Nephron (organoid): ENCODE measurements around the gene TMEM145.
A peak's percentile ranks its signal among the peaks of the same experiment; 100 is the strongest.

ENCODE experiments used
- H3K27ac Mint-ChIP-seq, 3 experiments: 2 replicates each; pipeline ENCODE4 v1.8.0; 2020; ENCODE audit warnings: mixed read lengths in 3 of 3, mild to moderate bottlenecking in 2 of 3, moderate library complexity in 1 of 3
- H3K27me3 Mint-ChIP-seq: 2 replicates; pipeline ENCODE4 v1.8.0; 2021; ENCODE audit warnings: low read depth, mild to moderate bottlenecking, moderate library complexity, mixed read lengths
- H3K36me3 Mint-ChIP-seq: 2 replicates; pipeline ENCODE4 v1.8.0; 2020; ENCODE audit warnings: low read depth, mixed read lengths
- H3K4me1 Mint-ChIP-seq: 2 replicates; pipeline ENCODE4 v1.8.0; 2020; ENCODE audit warnings: mixed read lengths
- H3K4me3 Mint-ChIP-seq, 3 experiments: 2 replicates each; pipeline ENCODE4 v1.8.0; 2020; ENCODE audit warnings: mild to moderate bottlenecking in 3 of 3, mixed read lengths in 3 of 3, moderate library complexity in 2 of 3
- H3K9me3 Mint-ChIP-seq: 2 replicates; pipeline ENCODE4 v1.8.0; 2020; ENCODE audit warnings: mixed read lengths
- TF ChIP-seq, protein P1 (sequence below), 3 experiments: fragments of 200-600 bp; sonication (generic); IDR thresholded peaks; one replicate each; pipeline ENCODE4 v1.5.0; 2021; ENCODE audit warnings: antibody characterized with exemption in 3 of 3; ENCODE audit not compliant: unreplicated experiment in 3 of 3

The TMEM145 gene

DNA sequence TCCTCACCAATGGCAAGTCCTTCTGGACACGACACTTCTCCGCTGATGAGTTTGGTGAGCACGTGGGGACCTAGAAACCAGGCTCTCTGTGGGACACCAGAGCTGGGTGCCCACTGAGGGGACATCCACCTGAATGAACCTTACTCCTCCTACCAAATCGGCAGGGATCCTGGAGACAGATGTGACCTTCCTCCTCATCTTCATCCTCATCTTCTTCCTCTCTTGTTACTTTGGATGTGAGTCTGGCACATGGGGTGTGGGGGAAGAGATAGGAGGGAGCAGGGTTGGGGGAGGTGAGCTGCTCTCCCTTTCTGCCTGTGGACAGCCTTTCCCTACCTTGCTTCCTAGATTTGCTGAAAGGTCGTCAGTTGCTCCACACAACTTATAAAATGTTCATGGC, 1.9 kb downstream of the TMEM145 start:
- H3K27ac Mint-ChIP-seq, result no peak overlapping the region
- H3K27me3 Mint-ChIP-seq, result peaks cover 48% of the 10 kb centered on the region
- no peaks in the 10 kb centered on the region for H3K9me3 Mint-ChIP-seq
- H3K36me3 Mint-ChIP-seq, result no peaks in the 10 kb centered on the region
- H3K4me1 Mint-ChIP-seq, result peaks cover 5% of the 10 kb centered on the region
- peak overlapping the region; percentile 19 to 52 (median 46) for H3K4me3 Mint-ChIP-seq
- TF ChIP-seq, protein P1, sequence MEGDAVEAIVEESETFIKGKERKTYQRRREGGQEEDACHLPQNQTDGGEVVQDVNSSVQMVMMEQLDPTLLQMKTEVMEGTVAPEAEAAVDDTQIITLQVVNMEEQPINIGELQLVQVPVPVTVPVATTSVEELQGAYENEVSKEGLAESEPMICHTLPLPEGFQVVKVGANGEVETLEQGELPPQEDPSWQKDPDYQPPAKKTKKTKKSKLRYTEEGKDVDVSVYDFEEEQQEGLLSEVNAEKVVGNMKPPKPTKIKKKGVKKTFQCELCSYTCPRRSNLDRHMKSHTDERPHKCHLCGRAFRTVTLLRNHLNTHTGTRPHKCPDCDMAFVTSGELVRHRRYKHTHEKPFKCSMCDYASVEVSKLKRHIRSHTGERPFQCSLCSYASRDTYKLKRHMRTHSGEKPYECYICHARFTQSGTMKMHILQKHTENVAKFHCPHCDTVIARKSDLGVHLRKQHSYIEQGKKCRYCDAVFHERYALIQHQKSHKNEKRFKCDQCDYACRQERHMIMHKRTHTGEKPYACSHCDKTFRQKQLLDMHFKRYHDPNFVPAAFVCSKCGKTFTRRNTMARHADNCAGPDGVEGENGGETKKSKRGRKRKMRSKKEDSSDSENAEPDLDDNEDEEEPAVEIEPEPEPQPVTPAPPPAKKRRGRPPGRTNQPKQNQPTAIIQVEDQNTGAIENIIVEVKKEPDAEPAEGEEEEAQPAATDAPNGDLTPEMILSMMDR (IDR thresholded peaks at IDR 0.05; ENCODE audit: unreplicated experiment in 3 of 3), result no peak

DNA sequence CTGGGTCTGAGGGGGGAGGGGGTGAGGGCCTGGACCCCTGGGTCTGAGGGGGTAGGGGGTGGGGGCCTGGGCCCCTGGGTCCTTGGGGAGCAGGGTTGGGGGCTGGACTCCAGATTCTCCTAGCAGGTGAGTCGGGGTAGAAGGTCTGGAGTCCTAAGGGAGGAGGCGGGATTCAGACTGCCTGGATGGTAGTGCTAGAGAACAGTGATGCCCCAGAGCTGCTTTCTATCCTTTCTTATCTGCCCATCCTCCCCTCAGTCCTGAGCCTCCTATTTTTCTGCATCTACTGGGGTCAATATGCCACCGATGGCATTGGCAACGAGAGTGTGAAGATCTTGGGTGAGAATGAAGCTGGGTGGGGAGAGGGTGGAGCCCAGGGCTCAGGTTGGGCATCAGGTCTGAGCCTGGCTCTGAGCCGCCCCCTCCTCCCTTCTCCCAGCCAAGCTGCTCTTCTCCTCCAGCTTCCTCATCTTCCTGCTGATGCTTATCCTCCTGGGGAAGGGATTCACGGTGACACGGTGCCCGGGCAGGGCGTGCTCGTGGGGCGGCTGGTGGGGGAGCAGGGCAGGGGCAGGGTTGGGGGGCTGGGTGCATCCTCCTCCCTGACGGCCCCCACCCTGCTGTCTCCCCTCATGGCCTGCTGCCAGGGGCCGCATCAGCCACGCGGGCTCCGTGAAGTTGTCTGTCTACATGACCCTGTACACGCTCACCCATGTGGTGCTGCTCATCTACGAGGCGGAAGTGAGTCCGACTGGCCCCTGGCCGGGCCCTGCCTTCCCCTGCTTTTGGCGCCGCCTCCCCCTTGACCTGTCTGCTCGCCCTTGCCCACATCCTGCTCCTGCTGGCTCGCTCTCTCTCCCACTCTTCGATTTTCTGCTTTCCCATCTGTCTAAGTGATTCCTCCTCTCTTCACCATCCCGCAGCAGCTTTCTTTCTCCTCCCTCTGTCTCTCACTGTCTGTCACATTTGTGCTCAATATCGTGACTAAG, 3.4 kb downstream of the TMEM145 start:
- Mint-ChIP-seq H3K9me3 (no peaks in the 10 kb centered on the region), H3K4me1 (peaks cover 5% of the 10 kb centered on the region), H3K4me3 (peak overlapping the region in 1 of 3 experiments; percentile 9), H3K36me3 (no peaks in the 10 kb centered on the region), H3K27ac (no peak overlapping the region), H3K27me3 (peaks cover 62% of the 10 kb centered on the region)
- TF ChIP-seq, protein P1 (IDR thresholded peaks at IDR 0.05; ENCODE audit: unreplicated experiment in 3 of 3), result no peak

DNA sequence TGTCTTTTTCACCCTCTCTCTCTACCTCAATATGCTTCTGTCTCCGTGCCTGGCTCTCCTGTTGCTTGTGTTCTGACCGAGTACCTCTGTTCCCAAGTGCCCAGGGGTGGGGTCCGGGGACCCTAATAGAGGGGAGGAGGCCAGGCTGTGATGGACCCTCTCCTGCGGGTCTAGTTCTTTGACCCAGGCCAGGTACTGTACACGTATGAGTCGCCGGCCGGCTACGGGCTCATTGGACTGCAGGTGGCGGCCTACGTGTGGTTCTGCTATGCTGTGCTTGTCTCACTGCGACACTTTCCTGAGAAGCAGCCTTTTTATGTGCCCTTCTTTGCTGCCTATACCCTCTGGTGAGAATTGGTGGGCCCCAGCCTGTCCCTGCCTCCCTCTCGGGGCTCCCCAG, 4.4 kb downstream of the TMEM145 start:
- no peaks in the 10 kb centered on the region for H3K36me3 Mint-ChIP-seq
- H3K9me3 Mint-ChIP-seq, result no peaks in the 10 kb centered on the region
- H3K27me3 Mint-ChIP-seq, result peaks cover 63% of the 10 kb centered on the region
- no peak overlapping the region for H3K4me3 Mint-ChIP-seq
- TF ChIP-seq, protein P1 (IDR thresholded peaks at IDR 0.05; ENCODE audit: unreplicated experiment in 3 of 3), result no peak
- H3K4me1 Mint-ChIP-seq, result no peaks in the 10 kb centered on the region
- H3K27ac Mint-ChIP-seq, result no peak overlapping the region

DNA sequence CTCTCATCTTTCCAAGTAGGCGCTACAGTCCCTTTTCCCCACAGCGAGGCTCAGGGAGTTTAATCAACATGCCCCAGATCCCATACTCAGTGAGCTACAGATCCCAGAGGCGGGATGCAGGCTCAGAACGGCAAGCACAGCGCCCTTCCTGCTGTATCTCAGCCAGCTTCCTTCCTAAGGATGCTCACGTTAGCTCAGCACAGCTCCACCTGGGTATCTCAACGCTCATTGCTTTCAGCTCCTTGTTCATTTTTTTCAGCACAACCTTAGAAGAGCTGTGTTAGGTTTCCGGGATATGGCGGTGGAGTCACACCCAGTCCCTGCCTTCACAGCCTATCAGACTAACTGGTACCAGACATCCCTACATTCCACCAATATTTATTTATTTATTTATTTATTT, 9.2 kb downstream of the TMEM145 start:
- Mint-ChIP-seq H3K4me1 (peaks cover 14% of the 10 kb centered on the region), H3K27me3 (peaks cover 56% of the 10 kb centered on the region), H3K36me3 (no peaks in the 10 kb centered on the region), H3K27ac (no peak overlapping the region), H3K4me3 (no peak overlapping the region), H3K9me3 (peaks cover 4% of the 10 kb centered on the region)
- TF ChIP-seq, protein P1 (IDR thresholded peaks at IDR 0.05; ENCODE audit: unreplicated experiment in 3 of 3), result no peak

DNA sequence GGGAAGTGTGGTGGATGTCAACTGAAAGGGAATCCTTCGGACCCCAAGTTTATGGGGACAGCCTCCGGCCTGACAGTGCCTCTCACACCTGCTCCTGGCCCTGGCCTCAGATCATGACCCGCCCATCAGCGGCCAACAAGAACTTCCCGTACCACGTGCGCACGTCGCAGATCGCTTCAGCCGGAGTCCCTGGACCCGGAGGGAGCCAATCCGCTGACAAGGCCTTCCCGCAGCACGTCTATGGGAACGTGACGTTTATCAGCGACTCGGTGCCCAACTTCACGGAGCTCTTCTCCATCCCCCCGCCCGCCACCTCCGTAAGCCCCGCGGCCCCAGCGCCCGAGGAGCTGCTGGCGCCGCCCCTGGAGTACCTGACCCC, 10.4 kb downstream of the TMEM145 start:
- H3K36me3 Mint-ChIP-seq, result no peaks in the 10 kb centered on the region
- H3K27ac Mint-ChIP-seq, result no peak overlapping the region

More for the DNA sequence above, 10.4 kb downstream of the TMEM145 start:
- TF ChIP-seq, protein P1 (IDR thresholded peaks at IDR 0.05; ENCODE audit: unreplicated experiment in 3 of 3), result no peak
- H3K4me3 Mint-ChIP-seq, result peak overlapping the region; percentile 47 to 58 (median 49)
- H3K9me3 Mint-ChIP-seq, result peaks cover 4% of the 10 kb centered on the region
- H3K27me3 Mint-ChIP-seq, result peaks cover 56% of the 10 kb centered on the region
- H3K4me1 Mint-ChIP-seq, result peaks cover 26% of the 10 kb centered on the region
